ENCODE results near the gene TUBGCP6. TPM values are rescaled to one million over a fixed set of nuclear protein-coding genes. Genes with fewer than 3 reads are reported as not detected.

TUBGCP6 gene
- total and polyA plus RNA-seq, 2 experiments from 2014 or later: 18.6 to 47.1 TPM

- Histone ChIP-seq H4K20me1 (replicated peaks; ENCODE audit: insufficient read depth) (peaks cover 16% of the 10 kb centered on the region), H3F3A (replicated peaks; ENCODE audit: low read depth) (no peaks in the 10 kb centered on the region), H3K4me1 (ENCODE audit: insufficient read depth) (no peaks in the 10 kb centered on the region), H2AFZ (no peak overlapping the region), H3K27ac (ENCODE audit: low read depth) (no peak overlapping the region), H3K4me3 (no peak overlapping the region), H3K79me2 (replicated peaks; ENCODE audit: insufficient read depth) (peaks cover 17% of the 10 kb centered on the region; the same call in 1 of the 2 replicates), H3K27me3 (ENCODE audit: insufficient read depth) (no peaks in the 10 kb centered on the region), H3K36me3 (ENCODE audit: insufficient read depth) (0 out of 2 replicates have a peak, but pooled peaks cover 7% of the 10 kb centered on the region), H3K4me2 (no peak overlapping the region), H3K9me2 (ENCODE audit: insufficient read depth) (no peaks in the 10 kb centered on the region)
- peak; percentile 75 for DNase-seq (ENCODE audit: low spot score)
- Mint-ChIP-seq H3K9me3 (no peaks in the 10 kb centered on the region; the same call in 2 of the 3 replicates), H3K36me3 (ENCODE audit: low read depth) (peaks cover 46% of the 10 kb centered on the region), H3K27ac (no peak overlapping the region), H3K4me3 (no peak overlapping the region), H3K4me1 (peaks cover 2% of the 10 kb centered on the region; the same call in 1 of the 3 replicates), H3K27me3 (ENCODE audit: insufficient read depth, low read depth, poor library complexity) (peaks cover 9% of the 10 kb centered on the region)
- TF ChIP-seq CTCF (conservative IDR thresholded peaks at IDR 0.05; ENCODE audit: low read depth in 2 of 2) (peak; percentile 83 to 85), CREB1 (CRISPR knock-in tag; IDR thresholded peaks at IDR 0.05; ENCODE audit: low read depth) (no peak)
- peak; percentile 64 for ATAC-seq
Measured at GRCh38 chr22:50209893-50210292, 34.9 kb downstream of the TUBGCP6 start.

- no peaks in the 10 kb centered on the region for H3F3A ChIP-seq (replicated peaks; ENCODE audit: low read depth)
- Mint-ChIP-seq H3K36me3 (ENCODE audit: low read depth) (peaks cover 44% of the 10 kb centered on the region), H3K27me3 (ENCODE audit: insufficient read depth, low read depth, poor library complexity) (peaks cover 9% of the 10 kb centered on the region), H3K27ac (no peak overlapping the region), H3K4me3 (no peak overlapping the region), H3K4me1 (0 out of 3 replicates have a peak, but pooled peaks cover 2% of the 10 kb centered on the region), H3K9me3 (no peaks in the 10 kb centered on the region; the same call in 2 of the 3 replicates)
- H3K27me3 ChIP-seq (ENCODE audit: insufficient read depth): no peaks in the 10 kb centered on the region
- H3K79me2 ChIP-seq (replicated peaks; ENCODE audit: insufficient read depth): peaks cover 15% of the 10 kb centered on the region; the same call in 1 of the 2 replicates
- no peak; the same call in 1 of the 3 replicates for ATAC-seq
- no peaks in the 10 kb centered on the region for H3K4me1 ChIP-seq (ENCODE audit: insufficient read depth)
- DNase-seq (ENCODE audit: low spot score): no peak
- no peak overlapping the region for H2AFZ ChIP-seq
- no peak overlapping the region for H3K4me3 ChIP-seq
- TF ChIP-seq EZH2phosphoT487 (IDR thresholded peaks at IDR 0.05; ENCODE audit: unreplicated experiment): no peak
- TF ChIP-seq ZNF114 (CRISPR knock-in tag; IDR thresholded peaks at IDR 0.05): no peak
- TF ChIP-seq NANOG (IDR thresholded peaks at IDR 0.05; ENCODE audit: borderline replicate concordance): no peak
- 0 out of 2 replicates have a peak, but pooled peaks cover 7% of the 10 kb centered on the region for H3K36me3 ChIP-seq (ENCODE audit: insufficient read depth)
- no peaks in the 10 kb centered on the region for H3K9me2 ChIP-seq (ENCODE audit: insufficient read depth)
- H4K20me1 ChIP-seq (replicated peaks; ENCODE audit: insufficient read depth): peaks cover 15% of the 10 kb centered on the region
- no peak overlapping the region for H3K4me2 ChIP-seq
- no peak overlapping the region for H3K27ac ChIP-seq (ENCODE audit: low read depth)
Measured at GRCh38 chr22:50208939-50209892, 35.6 kb downstream of the TUBGCP6 start.

- H3K4me1 ChIP-seq (ENCODE audit: insufficient read depth): no peaks in the 10 kb centered on the region
- H3K36me3 Mint-ChIP-seq (ENCODE audit: low read depth): peaks cover 43% of the 10 kb centered on the region
- DNase-seq (ENCODE audit: low spot score): no peak
- no peak overlapping the region for H3K4me2 ChIP-seq
- H3K4me1 Mint-ChIP-seq: 0 out of 3 replicates have a peak, but pooled peaks cover 2% of the 10 kb centered on the region
- H3F3A ChIP-seq (replicated peaks; ENCODE audit: low read depth): peaks cover 2% of the 10 kb centered on the region; the same call in 1 of the 2 replicates
- no peaks in the 10 kb centered on the region for H3K27me3 ChIP-seq (ENCODE audit: insufficient read depth)
- H3K9me2 ChIP-seq (ENCODE audit: insufficient read depth): no peaks in the 10 kb centered on the region
- H2AFZ ChIP-seq: no peak overlapping the region
- ATAC-seq: no peak
- H3K9me3 Mint-ChIP-seq: peaks cover 5% of the 10 kb centered on the region; the same call in 2 of the 3 replicates
- 0 out of 2 replicates have a peak, but pooled peaks cover 7% of the 10 kb centered on the region for H3K36me3 ChIP-seq (ENCODE audit: insufficient read depth)
- H3K4me3 ChIP-seq: no peak overlapping the region
- no peak overlapping the region; the same call in 1 of the 2 replicates for H3K27ac Mint-ChIP-seq
- H3K79me2 ChIP-seq (replicated peaks; ENCODE audit: insufficient read depth): peaks cover 18% of the 10 kb centered on the region
- H3K4me3 Mint-ChIP-seq: no peak overlapping the region
- no peak overlapping the region for H3K27ac ChIP-seq (ENCODE audit: low read depth)
- peaks cover 11% of the 10 kb centered on the region for H4K20me1 ChIP-seq (replicated peaks; ENCODE audit: insufficient read depth)
- H3K27me3 Mint-ChIP-seq (ENCODE audit: insufficient read depth, low read depth, poor library complexity): peaks cover 9% of the 10 kb centered on the region
- TF ChIP-seq CREB1 (CRISPR knock-in tag; IDR thresholded peaks at IDR 0.05; ENCODE audit: low read depth): no peak
- no peak for TF ChIP-seq POLR2AphosphoS5 (IDR thresholded peaks at IDR 0.05; ENCODE audit: low read depth)
- no peak for TF ChIP-seq ZNF331 (CRISPR knock-in tag; IDR thresholded peaks at IDR 0.05; ENCODE audit: low read depth)
- TF ChIP-seq JUNB (IDR thresholded peaks at IDR 0.05; ENCODE audit: unreplicated experiment): no peak
- no peak for TF ChIP-seq ETS1 (IDR thresholded peaks at IDR 0.05)
- TF ChIP-seq ZNF114 (CRISPR knock-in tag; IDR thresholded peaks at IDR 0.05): no peak
- TF ChIP-seq STAT1 (IDR thresholded peaks at IDR 0.05; ENCODE audit: unreplicated experiment): no peak
- TF ChIP-seq REST (IDR thresholded peaks at IDR 0.05; ENCODE audit: unreplicated experiment): no peak
- TF ChIP-seq EZH2phosphoT487 (IDR thresholded peaks at IDR 0.05; ENCODE audit: unreplicated experiment): no peak
Measured at GRCh38 chr22:50208430-50208938, 36.3 kb downstream of the TUBGCP6 start.
